HFFc6 (cell line): ENCODE measurements around the gene SLC2A4RG. TPM values are rescaled to one million over a fixed set of nuclear protein-coding genes. Genes with fewer than 3 reads are reported as not detected.
A peak's percentile ranks its signal among the peaks of the same experiment; 100 is the strongest.

Experiments
- DNase-seq: peaks from one replicate; pipeline ENCODE4 v3.0.0-alpha.2; 2018
- H3K27ac Mint-ChIP-seq: 2 replicates; pipeline ENCODE4 v1.8.0; 2020; ENCODE audit warnings: mild to moderate bottlenecking, mixed read lengths
- H3K27me3 Mint-ChIP-seq: 2 replicates; pipeline ENCODE4 v1.8.0; 2021; ENCODE audit warnings: mild to moderate bottlenecking, moderate library complexity, mixed read lengths; ENCODE audit not compliant: insufficient read depth
- H3K36me3 Mint-ChIP-seq: 2 replicates; pipeline ENCODE4 v1.8.0; 2021; ENCODE audit warnings: low read depth, mixed read lengths
- H3K4me1 Mint-ChIP-seq: 2 replicates; pipeline ENCODE4 v1.8.0; 2020; ENCODE audit warnings: low read depth, mixed read lengths
- H3K4me3 Mint-ChIP-seq: 2 replicates; pipeline ENCODE4 v1.8.0; 2020; ENCODE audit warnings: mild to moderate bottlenecking, moderate library complexity, mixed read lengths
- H3K9me3 Mint-ChIP-seq: 2 replicates; pipeline ENCODE4 v1.8.0; 2020; ENCODE audit warnings: mild to moderate bottlenecking, mixed read lengths
- CTCF ChIP-seq: fragments of 200-600 bp; sonication (generic); IDR thresholded peaks from 2 replicates; pipeline ENCODE4 v1.5.0; 2021; ENCODE audit warnings: antibody characterized with exemption, mild to moderate bottlenecking
- total RNA-seq, 6 experiments: library from RNA; stranded (reverse); fragmentation: NEBNext Ultra II Directional; extraction: Animal tissue kit (Norgen Biotek cat#: 25700); gene quantifications; 2 replicates in 1 of 6; 3 replicates in 5 of 6; pipeline ENCODE4 v1.2.3, GENCODE V29; 2021

SLC2A4RG gene
- total RNA-seq, 6 experiments from 2014 or later = 89.6 to 122 (median 102) TPM

GRCh38 chr20:63736893-63737694 is 2.5 kb upstream of the SLC2A4RG start:
- no peak overlapping the region for H3K4me3 Mint-ChIP-seq
- peaks cover 5% of the 10 kb centered on the region; the same call in 1 of the 2 replicates for H3K36me3 Mint-ChIP-seq
- DNase-seq = no peak
- H3K9me3 Mint-ChIP-seq = no peaks in the 10 kb centered on the region
- H3K4me1 Mint-ChIP-seq = no peaks in the 10 kb centered on the region
- TF ChIP-seq CTCF = no peak
- peaks cover 2% of the 10 kb centered on the region for H3K27me3 Mint-ChIP-seq
- H3K27ac Mint-ChIP-seq = no peak overlapping the region

- H3K27me3 Mint-ChIP-seq = peaks cover 2% of the 10 kb centered on the region
- DNase-seq = no peak
- peaks cover 5% of the 10 kb centered on the region; the same call in 1 of the 2 replicates for H3K36me3 Mint-ChIP-seq
- no peak overlapping the region for H3K27ac Mint-ChIP-seq
- H3K4me3 Mint-ChIP-seq = no peak overlapping the region
- TF ChIP-seq CTCF = no peak
- no peaks in the 10 kb centered on the region for H3K4me1 Mint-ChIP-seq
- no peaks in the 10 kb centered on the region for H3K9me3 Mint-ChIP-seq
These were observed 2.0 kb upstream of the SLC2A4RG start for GRCh38 chr20:63737695-63737944.

- Mint-ChIP-seq H3K4me3 (no peak overlapping the region), H3K27ac (no peak overlapping the region), H3K27me3 (peaks cover 2% of the 10 kb centered on the region), H3K4me1 (no peaks in the 10 kb centered on the region), H3K9me3 (no peaks in the 10 kb centered on the region), H3K36me3 (peaks cover 5% of the 10 kb centered on the region; the same call in 1 of the 2 replicates)
- DNase-seq = no peak
- TF ChIP-seq CTCF = no peak
These were observed 1.5 kb upstream of the SLC2A4RG start for GRCh38 chr20:63737945-63738686.

GRCh38 chr20:63738687-63739129 is 868 bp upstream of the SLC2A4RG start:
- Mint-ChIP-seq H3K36me3 (peaks cover 6% of the 10 kb centered on the region; the same call in 1 of the 2 replicates), H3K9me3 (no peaks in the 10 kb centered on the region), H3K27ac (no peak overlapping the region), H3K4me3 (no peak overlapping the region), H3K4me1 (no peaks in the 10 kb centered on the region), H3K27me3 (peaks cover 2% of the 10 kb centered on the region)
- no peak; the same call in 1 of the 2 replicates for TF ChIP-seq CTCF
- DNase-seq = no peak

GRCh38 chr20:63740070-63740626 is 572 bp downstream of the SLC2A4RG start:
- H3K27ac Mint-ChIP-seq = no peak overlapping the region; the same call in 1 of the 2 replicates
- TF ChIP-seq CTCF = no peak
- peaks cover 2% of the 10 kb centered on the region for H3K27me3 Mint-ChIP-seq
- DNase-seq = no peak
- no peaks in the 10 kb centered on the region for H3K4me1 Mint-ChIP-seq
- H3K36me3 Mint-ChIP-seq = peaks cover 4% of the 10 kb centered on the region; the same call in 1 of the 2 replicates
- no peaks in the 10 kb centered on the region for H3K9me3 Mint-ChIP-seq
- peak overlapping the region; percentile 79 for H3K4me3 Mint-ChIP-seq
